Endometrial microvascular endothelial cells (primary cell): Measurements from ENCODE around the gene ABTB2. TPM values are rescaled to one million over a fixed set of nuclear protein-coding genes. Genes with fewer than 3 reads are reported as not detected.
"Not testable (repeated sequence)": the region's sequence is repeated elsewhere in the genome, so short reads cannot be mapped to it uniquely, and the experiment has no call there.

Experiments used
- in situ Hi-C: cut with HindIII; loops from 2 replicates; pipeline ENCODE4 v1.10.0; 2017; ENCODE audit warnings: low sequenced_read_pairs, low pct_unique_long_range_greater_than_20kb; ENCODE audit errors: inconsistent ontology term
- total RNA-seq: library from RNA; depleted of rRNA; stranded (reverse); fragments of >200 nt; gene quantifications from one replicate; pipeline ENCODE4 v1.2.3, GENCODE V29; 2015; ENCODE audit errors: inconsistent ontology term

Gene ABTB2
- total RNA-seq, 1 donor from 2014 or later = 0.09 TPM

DNA sequence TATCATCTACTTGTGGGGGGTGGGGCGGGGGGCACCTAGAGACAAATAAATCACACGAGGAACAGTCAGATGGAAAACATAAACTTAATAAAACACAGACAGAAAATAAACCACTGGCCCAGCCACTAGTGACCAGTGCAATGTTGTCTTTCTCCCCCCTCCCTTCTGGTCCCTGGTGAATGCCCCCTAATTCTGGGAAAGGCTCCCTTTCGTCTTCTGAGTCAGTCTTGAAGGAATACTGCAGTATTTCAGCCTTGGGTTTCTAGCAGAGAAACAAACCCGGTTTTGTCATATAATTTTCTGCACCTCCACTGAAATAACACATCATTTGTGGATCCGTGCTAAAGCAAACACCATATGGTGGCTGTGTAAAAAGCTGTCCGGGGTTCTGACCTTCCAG, 101.7 kb downstream of the ABTB2 start:
- in situ Hi-C loops = no loop called here

DNA sequence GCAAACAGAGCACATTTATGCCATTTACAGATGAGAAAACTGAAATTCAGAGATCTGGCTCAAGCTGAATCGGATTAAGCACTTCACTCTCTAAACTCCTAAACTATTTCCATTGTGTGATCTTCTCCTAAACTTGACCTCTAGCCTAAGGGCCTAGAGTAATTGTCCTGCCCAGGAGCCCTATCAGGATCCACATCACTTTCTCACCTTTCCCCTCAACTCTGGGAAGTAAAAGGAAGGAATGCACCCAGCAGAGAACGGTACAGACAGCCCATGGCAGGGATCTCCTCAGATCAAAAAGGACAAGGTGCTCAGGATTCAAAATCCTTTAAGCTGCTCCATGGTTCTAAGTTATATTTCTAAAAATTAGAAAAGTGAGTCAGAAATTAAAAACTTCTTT, 102.7 kb downstream of the ABTB2 start:
- in situ Hi-C loops = no loop called here

DNA sequence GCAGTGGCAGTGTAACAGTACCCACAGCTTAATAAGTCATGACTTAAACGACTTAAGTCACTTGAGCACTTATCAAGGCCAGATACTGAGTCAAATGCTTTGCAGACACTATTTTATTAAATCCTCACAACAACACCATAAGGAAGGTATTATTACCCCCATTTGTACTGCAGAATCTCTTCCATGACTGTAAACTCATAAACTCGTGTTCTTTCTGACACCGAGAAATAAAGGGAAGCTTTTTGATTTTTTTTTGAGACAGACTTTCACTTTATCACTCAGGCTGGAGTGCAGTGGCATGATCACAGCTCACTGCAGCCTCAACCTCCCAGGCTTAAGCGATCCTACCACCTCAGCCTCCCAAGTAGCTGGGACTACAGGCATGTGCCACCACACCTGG, 103.8 kb downstream of the ABTB2 start:
- in situ Hi-C loops = no loop called here

DNA sequence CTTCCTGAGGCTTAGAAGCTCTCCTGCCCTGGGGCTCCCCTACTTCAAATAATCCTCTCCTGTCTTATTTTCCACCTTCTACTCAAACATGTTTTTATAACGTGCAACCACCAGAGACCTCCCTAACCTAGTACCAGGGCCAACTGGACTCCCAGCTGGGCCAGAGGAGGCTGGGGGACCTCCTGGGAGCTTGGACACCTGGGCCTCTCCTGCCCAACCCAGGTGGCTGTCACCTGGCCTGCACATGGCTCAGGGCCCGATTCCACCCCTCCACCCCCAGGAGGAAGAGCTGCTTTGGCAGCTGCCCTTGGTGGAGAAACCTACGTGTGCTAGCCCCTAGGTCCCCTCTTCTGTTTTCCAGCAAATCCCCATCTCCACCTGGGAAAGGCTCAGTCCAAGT, 105.2 kb downstream of the ABTB2 start:
- in situ Hi-C loops = no loop called here

DNA sequence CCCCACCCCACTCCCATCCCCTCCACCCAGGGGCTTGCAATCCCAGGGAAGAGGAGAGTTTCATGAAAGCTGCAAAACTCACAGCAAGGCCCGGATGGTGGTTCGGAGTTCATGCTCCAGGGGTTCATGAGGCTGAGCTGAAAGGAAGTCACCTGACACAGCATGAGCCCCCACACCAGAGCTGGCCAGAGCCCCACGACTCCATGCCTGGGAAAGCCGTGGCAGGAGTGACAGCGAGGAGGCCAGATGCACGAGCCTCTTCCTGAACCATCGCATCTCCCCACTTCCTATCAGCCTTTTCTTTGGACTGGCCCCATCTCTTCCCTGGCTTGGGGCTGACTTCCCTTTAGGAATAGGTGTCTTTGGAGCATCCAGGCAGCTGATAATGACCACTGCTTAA, 105.8 kb downstream of the ABTB2 start:
- in situ Hi-C loops = no loop called here

DNA sequence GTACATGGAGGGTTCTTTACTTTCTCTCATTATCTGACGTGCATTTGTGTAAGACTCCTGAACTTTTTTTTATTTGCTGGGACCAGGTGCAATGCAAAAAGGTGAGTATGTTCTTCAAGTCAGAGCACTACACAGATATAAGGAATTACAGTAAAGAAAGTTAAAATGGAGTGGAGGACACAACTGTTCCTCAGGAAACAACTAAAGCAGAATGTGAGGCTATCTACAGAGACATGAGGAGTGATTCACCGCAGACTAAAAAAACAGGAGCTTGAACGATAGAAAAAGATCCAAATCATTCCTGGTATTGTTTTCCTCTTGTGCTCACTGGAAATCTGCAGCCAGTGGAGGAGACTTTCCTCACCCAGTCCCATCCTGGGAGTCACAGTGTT, 106.2 kb downstream of the ABTB2 start:
- in situ Hi-C loops = no loop called here

DNA sequence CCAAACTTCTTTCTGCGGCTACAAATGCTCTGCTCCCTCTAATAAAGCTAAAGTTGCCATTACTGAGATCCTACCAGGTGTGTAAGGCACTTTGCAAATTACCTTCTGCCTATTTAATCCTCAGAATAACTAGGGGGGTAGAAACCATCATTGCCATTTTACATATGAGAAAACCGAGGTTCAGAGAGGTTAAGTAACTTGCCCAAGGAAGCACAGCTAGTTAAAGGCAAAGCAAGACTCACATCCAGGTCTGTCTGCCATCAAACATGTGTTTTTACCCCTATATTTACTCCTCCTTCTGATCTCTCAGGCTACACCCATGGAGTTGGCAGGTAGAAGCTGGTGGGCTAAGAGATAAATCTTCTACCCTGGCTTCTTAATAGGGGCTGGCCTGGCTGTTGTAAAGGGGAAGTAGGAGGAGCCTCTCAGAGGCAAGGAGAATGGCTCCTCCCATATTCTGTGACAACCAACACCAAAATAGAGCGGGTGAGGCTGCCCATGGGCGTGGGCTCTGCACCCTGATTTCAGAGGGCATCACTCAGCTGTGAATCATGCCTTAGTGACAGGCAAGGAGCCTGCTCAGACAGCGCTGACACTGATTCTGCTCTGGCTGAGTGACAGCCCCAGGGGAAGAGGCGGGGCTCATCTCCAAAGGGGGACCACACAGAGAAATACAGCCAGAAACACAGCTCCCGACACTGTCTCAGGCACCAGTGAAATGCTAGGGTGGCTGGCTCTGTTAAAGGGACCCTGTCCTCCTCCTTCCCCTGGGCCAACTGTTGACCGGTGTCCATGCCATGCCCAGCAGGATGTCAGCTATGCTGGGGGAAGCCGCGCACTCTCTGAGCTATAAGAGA, 106.8 kb downstream of the ABTB2 start:
- in situ Hi-C loops = no loop called here

DNA sequence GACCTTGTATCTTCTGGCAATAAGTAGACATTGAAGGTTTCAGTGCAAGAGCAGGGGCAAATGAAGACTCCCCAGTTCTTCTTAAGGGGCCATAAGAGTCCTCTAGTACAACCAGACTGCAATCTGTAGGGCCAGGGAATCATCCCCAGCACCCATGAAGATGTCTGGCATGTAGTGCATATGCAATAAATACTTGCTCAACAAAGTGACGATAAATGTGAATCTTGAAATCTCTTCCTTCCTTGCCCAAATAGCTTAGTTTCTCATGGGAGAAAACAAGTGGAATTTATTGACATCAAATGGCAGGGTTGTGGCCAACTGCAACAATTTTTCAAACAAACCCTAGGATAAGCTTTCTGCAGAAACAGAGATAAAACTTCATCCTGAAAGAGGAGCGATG, 107.6 kb downstream of the ABTB2 start:
- in situ Hi-C loops = no loop called here

DNA sequence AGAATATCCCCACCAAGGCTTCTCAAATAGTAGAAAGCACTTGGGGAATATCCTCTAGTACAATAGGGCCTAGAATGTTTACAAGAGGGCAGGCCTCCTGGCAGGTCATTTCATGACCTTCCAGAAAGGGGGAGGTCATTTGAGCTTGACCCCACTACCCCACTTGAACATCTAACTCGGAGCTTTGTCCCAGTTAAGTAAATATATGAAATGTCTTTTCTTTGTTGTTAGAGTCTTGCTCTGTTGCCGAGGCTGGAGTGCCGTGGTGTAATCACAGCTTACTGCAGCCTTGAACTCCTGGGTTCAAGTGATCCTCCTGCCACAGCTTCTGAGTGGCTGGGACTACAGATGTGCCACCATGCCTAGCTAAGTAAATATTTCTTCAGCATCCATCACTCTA, 108.4 kb downstream of the ABTB2 start:
- in situ Hi-C loops = no loop called here

DNA sequence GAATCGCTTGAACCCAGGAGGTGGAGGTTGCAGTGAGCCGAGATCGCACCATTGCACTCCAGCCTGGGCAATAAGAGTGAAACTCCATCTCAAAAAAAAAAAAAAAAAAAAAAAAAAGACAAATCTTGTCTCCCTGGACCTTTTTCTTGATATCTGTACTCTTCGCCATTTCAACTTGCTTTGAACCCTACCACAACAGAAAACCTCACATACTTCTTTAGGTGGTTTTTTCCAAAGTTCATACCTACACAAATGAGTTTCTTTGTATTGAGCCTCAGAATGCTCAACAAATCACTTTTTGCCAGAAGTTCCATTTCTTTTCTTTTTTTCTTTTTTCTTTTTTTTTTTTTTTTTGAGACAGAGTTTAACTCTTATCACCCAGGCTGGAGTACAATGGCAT, 111.3 kb downstream of the ABTB2 start:
- in situ Hi-C loops = not testable (repeated sequence)

DNA sequence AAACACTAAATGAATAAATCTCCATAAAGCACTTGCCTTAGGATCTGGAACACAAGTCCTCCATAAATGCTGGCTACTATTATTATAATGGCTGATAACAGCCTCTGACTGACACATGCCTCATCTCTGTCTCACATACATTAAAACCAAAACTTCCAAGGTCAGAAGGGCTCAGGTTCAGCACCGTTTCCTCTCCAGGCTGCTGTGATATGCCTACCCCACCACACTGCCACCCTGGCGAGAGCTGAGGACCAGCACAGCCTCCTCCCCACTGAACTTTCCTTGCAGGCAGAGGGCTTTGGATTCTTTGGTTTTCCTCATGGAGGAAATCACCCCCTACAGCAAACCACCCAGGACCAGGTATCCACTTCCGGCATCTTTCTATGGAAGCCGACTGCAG, 112.8 kb downstream of the ABTB2 start:
- in situ Hi-C loops = no loop called here

DNA sequence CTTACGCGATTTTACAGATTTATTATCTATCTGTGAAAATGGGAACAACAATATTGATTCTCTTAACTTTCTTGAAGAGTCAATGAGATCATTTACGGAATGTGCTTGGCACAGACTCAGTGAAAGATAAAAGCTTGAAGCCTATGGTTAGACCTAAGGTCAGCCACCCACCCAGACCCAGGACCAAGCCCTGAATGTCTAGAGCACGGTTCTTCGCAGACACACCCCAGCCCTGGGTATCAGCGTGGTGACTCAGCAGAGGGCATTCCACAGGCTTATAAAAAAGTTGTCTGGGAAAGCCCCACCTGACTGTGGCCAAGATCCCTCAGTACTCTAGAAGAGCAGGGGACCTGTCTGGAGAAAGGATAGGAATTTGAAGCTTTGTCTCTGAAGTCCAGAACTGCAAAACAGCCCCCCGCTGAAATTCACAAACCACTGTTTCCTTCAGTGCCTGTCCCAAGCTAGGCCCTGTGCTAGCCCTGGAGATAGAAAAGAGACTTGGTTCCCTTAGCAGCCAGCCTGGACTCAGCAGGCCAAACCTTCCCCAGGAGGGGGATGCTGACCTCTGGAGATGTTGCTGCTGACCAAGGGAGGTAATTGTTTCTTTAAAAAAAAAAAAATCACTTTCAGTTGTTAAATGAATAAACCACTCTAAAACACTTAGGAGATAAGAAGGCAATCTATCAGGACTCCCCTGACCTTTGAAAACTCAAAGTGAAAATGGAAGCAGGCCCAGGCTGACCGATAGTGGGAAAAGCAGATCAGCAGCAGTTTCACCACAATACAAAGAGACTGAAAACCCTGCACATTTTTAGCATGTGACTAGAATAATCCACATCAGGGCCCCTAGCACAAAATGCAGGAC, 114.0 kb downstream of the ABTB2 start:
- in situ Hi-C loops = no loop called here

DNA sequence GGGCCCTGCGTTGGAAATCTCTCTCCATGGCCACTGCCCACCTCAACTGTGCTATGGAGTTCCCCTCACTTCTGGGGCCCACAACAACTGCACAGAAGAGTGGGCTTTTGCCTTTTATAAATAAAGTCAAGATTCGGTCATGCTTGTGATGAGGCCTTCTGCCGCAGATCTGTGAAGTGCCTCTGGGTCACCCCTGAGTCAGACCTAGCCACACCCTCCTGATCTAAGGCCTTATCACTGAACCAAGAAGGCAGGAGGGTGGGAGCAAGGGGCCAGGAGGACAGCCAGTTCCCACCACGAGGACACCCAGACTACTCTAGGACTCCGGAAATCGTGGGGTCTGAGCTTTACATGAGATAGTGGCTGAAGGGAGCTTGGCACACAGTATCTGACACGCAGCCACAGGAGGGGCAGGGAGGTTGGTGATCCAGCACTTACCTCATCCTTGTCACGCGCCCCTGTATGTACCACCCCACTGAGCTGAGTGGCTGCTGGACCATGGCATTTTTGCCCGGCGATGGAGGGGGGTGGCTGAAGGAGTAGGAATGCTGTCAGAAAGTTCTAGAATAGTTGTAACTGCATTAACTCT, 115.7 kb downstream of the ABTB2 start:
- in situ Hi-C loops = no loop called here

DNA sequence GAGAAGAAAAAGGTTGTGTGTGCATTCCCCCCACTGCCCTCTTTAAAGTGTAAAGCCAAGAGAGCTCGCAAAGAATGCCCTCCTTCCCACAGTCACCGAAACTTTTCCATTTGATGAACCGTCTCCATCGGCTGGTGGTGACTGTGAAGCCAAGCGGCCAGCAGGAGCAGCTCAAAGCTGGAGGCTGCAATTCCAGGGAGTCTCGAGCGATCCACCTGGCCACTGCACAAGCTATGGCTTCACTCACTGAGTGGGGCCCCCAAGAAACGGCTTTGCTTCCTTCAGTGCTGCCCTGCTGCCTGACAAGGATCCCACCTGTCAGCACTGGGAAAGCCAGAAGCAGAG, 117.7 kb downstream of the ABTB2 start:
- in situ Hi-C loops = no loop called here

DNA sequence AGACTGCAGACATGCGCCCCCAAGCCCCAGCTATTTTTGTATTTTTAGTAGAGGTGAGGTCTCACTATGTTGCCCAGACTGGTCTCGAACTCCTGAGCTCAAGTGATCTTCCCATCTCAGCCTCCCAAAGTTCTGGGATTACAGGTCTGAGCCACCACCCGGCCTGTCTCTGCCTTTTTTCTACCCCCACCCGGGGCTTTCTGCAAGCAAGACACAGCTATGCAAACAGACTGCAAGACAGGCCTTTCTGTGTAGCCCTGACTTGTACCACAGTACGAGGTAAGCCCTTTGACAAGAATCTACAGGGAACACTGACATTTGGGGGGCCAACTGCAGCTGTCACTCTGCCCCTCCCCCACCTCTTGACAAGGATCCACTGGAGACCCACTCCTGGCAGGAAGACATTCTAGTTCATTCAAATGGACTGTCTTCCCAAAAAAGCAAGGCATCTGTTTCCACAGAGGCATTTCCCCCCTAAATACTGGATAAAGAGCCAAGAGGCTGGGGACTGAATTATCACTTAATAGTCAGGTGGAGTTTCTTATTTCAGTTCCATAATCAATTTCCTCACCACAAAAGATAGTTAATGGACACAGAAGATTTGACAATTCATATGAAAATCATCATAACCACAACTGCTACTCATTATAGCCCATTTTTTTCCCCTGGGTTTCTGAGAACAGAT, 118.2 kb downstream of the ABTB2 start:
- in situ Hi-C loops = no loop called here

DNA sequence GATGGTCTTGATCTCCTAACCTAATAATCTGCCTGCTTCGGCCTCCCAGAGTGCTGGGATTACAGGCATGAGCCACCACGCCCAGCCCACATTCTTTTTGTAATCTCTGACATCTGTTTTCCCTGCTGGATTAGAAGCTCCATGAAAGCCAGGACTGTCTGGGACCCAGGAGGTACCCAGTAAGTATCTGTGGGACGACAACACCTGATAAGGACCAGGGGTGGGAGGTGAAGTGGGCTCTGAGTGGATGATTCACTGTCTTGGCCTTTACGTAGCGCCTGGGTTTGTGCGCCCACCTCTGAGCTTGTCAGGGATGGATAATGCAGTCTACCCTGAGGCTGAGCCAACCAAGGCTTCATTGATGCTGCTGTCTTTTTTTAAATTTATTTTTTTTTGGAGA, 118.8 kb downstream of the ABTB2 start:
- in situ Hi-C loops = no loop called here

DNA sequence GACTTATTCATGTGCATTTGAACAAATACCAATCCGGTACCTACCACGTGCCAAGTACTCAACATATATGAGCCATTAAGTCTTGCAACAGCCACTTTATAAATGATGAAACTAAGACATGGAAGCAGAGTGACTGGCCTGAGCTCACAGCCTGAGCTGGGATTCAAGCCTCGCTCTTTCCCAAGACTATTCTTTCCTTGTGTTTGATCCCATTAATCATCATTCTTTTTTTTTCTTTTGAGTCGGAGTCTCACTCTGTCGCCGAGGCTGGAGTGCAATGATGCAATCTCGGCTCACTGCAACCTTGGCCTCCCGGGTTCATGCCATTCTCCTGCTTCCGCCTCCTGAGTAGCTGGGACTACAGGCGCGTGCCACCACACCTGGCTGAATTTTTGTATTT, 119.3 kb downstream of the ABTB2 start:
- in situ Hi-C loops = no loop called here

DNA sequence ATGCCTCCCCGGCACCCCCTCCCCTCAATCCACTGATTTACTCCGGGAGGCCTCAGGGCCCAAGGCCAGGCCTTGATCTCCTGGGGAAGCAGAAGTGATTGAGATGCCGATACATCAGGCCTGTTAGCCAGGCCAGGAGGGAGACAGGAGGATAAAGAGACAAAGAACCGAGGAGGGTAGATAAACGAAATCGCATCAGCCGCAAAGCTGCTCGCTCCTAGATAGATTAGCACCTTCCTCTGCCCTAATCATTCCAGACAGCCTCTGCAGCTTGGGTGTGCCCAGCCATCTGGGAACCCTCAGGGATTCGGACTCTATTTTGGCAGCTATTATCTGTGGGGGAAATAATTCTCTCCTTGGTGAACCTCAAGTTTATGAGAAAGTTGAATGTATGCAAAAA, 121.2 kb downstream of the ABTB2 start:
- in situ Hi-C loops = no loop called here

DNA sequence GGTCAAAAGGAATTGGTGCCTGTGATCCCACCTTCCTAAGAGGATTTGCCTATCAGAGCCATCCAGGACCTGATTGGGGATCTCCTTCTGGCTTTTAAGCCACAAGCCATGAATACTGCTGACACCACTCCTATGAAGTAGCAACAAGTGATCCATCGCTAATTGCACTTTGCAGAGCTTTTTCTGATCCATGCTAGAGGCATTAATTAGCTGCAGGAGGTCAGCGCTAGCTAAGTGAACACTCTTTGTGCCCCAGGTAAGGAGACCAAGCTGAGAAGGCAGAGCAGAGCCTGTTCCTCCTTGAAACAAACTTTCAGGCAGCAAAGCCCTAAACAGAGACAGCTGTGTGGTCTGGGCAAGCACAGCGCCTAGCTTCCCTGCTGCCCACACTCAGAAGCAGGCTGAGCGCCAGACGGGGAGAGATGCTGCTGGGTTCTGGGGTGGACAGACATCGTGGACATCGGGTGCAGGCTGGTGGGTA, 122.2 kb downstream of the ABTB2 start:
- in situ Hi-C loops = no loop called here
